ENCODE measurements around the gene PELI1.

DNA sequence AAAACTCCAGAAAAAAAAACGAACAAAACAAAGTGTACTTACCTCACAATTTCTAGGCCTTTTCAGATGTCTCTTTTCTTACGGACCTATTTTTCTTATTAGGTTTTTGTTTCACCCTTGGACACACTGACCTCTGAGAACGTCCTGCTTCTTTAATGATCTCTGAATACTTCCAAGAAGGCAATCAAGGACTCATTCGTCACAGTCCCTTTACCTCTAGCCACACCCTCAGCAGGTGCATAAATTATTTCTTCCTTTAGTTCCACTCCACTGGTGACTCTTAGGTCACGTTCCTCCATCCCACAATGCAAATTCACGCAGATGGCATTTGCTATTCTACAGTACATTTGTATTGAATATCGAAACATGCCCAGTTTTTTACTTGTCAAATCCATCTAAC, 21.9 kb downstream of the PELI1 start:
- TF ChIP-seq PPARA (CRISPR knock-in tag; IDR thresholded peaks at IDR 0.05; ENCODE audit: borderline replicate concordance) = no peak
- no peak for TF ChIP-seq ZNF565 (CRISPR knock-in tag; conservative IDR thresholded peaks at IDR 0.05; ENCODE audit: low read depth)
- TF ChIP-seq, protein P1, sequence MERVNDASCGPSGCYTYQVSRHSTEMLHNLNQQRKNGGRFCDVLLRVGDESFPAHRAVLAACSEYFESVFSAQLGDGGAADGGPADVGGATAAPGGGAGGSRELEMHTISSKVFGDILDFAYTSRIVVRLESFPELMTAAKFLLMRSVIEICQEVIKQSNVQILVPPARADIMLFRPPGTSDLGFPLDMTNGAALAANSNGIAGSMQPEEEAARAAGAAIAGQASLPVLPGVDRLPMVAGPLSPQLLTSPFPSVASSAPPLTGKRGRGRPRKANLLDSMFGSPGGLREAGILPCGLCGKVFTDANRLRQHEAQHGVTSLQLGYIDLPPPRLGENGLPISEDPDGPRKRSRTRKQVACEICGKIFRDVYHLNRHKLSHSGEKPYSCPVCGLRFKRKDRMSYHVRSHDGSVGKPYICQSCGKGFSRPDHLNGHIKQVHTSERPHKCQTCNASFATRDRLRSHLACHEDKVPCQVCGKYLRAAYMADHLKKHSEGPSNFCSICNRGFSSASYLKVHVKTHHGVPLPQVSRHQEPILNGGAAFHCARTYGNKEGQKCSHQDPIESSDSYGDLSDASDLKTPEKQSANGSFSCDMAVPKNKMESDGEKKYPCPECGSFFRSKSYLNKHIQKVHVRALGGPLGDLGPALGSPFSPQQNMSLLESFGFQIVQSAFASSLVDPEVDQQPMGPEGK (CRISPR knock-in tag; IDR thresholded peaks at IDR 0.05; ENCODE audit: borderline replicate concordance) = no peak
- TF ChIP-seq, protein P2, sequence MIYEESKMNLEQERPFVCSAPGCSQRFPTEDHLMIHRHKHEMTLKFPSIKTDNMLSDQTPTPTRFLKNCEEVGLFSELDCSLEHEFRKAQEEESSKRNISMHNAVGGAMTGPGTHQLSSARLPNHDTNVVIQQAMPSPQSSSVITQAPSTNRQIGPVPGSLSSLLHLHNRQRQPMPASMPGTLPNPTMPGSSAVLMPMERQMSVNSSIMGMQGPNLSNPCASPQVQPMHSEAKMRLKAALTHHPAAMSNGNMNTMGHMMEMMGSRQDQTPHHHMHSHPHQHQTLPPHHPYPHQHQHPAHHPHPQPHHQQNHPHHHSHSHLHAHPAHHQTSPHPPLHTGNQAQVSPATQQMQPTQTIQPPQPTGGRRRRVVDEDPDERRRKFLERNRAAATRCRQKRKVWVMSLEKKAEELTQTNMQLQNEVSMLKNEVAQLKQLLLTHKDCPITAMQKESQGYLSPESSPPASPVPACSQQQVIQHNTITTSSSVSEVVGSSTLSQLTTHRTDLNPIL (CRISPR knock-in tag; IDR thresholded peaks at IDR 0.05; ENCODE audit: low read depth) = no peak
- TF ChIP-seq BACH2 (CRISPR knock-in tag; IDR thresholded peaks at IDR 0.05; ENCODE audit: borderline replicate concordance) = no peak
- TF ChIP-seq, protein P3, sequence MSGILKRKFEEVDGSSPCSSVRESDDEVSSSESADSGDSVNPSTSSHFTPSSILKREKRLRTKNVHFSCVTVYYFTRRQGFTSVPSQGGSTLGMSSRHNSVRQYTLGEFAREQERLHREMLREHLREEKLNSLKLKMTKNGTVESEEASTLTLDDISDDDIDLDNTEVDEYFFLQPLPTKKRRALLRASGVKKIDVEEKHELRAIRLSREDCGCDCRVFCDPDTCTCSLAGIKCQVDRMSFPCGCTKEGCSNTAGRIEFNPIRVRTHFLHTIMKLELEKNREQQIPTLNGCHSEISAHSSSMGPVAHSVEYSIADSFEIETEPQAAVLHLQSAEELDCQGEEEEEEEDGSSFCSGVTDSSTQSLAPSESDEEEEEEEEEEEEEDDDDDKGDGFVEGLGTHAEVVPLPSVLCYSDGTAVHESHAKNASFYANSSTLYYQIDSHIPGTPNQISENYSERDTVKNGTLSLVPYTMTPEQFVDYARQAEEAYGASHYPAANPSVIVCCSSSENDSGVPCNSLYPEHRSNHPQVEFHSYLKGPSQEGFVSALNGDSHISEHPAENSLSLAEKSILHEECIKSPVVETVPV (CRISPR knock-in tag; IDR thresholded peaks at IDR 0.05) = no peak
- TF ChIP-seq ZC3H10 (CRISPR knock-in tag; IDR thresholded peaks at IDR 0.05) = no peak
- TF ChIP-seq, protein P4, sequence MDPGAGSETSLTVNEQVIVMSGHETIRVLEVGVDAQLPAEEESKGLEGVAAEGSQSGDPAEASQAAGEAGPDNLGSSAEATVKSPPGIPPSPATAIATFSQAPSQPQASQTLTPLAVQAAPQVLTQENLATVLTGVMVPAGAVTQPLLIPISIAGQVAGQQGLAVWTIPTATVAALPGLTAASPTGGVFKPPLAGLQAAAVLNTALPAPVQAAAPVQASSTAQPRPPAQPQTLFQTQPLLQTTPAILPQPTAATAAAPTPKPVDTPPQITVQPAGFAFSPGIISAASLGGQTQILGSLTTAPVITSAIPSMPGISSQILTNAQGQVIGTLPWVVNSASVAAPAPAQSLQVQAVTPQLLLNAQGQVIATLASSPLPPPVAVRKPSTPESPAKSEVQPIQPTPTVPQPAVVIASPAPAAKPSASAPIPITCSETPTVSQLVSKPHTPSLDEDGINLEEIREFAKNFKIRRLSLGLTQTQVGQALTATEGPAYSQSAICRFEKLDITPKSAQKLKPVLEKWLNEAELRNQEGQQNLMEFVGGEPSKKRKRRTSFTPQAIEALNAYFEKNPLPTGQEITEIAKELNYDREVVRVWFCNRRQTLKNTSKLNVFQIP (CRISPR knock-in tag; IDR thresholded peaks at IDR 0.05; ENCODE audit: borderline replicate concordance, low read depth) = no peak

All from SK-N-SH treated with all-trans-retinoic acid at 6 μM for 48 hours (cell line).